IPS-11a (cell line): ENCODE data around the gene GNB5.
"Not testable (repeated sequence)": the region's sequence is repeated elsewhere in the genome, so short reads cannot be mapped to it uniquely, and the experiment has no call there.

Experiments used
- H3K4me3 ChIP-seq: one replicate; pipeline ENCODE4 v1.5.1; 2013; ENCODE audit warnings: low read depth, low read length, control low read depth

The GNB5 gene

GRCh38 chr15:52191207-52191606 is at the start of gene GNB5:
Gene GNB5, minus strand, starts transcription at chr15:52191392. Its CDS starts 6,716 bp downstream, at chr15:52184676.
- H3K4me3 ChIP-seq: no peak within 1 kb of the TSS

DNA sequence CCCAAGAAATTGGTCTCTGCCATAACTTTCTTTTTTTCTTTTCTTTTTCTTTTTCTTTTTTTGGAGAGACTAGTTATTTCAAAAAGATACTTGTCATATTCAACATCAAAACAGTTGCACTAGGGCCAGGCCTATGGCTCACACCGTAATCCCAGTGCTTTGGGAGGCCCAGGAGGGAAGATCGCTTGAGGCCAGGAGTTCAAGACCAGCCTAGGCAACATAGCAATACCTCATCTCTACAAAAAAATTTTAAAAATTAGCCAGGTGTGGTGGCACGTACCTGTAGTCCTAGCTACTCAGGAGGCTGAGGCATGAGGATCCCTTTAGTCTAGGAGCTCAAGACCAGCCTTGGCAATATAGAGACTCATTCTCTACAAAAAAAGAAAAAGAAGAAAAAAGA is 49.0 kb upstream of the GNB5 start:
- no peak overlapping the region for H3K4me3 ChIP-seq

GRCh38 chr15:52238989-52239525 is 47.9 kb upstream of the GNB5 start:
- H3K4me3 ChIP-seq: not testable (repeated sequence)

- H3K4me3 ChIP-seq: no peak overlapping the region
Observed at GRCh38 chr15:52238149-52238548, 47.0 kb upstream of the GNB5 start.

DNA sequence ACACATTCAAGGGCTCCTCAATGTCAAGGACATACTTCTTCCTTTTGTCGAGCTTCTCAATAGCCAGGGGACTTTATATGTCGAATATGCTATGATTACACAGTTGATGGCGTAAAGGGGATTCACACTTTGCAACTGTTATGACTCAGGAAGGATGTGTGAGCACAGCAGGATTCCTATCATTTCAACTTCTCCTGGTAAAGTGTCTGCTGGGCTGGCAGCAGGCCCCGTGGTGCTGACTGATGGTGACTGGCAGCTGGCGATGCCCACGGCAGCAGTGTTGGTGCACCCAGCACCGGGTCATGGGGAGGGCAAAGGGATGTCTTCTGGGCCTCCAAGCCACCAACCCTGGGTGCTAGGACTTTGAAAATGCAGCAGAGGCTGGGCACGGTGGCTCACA is 44.8 kb upstream of the GNB5 start:
- H3K4me3 ChIP-seq: no peak overlapping the region

DNA sequence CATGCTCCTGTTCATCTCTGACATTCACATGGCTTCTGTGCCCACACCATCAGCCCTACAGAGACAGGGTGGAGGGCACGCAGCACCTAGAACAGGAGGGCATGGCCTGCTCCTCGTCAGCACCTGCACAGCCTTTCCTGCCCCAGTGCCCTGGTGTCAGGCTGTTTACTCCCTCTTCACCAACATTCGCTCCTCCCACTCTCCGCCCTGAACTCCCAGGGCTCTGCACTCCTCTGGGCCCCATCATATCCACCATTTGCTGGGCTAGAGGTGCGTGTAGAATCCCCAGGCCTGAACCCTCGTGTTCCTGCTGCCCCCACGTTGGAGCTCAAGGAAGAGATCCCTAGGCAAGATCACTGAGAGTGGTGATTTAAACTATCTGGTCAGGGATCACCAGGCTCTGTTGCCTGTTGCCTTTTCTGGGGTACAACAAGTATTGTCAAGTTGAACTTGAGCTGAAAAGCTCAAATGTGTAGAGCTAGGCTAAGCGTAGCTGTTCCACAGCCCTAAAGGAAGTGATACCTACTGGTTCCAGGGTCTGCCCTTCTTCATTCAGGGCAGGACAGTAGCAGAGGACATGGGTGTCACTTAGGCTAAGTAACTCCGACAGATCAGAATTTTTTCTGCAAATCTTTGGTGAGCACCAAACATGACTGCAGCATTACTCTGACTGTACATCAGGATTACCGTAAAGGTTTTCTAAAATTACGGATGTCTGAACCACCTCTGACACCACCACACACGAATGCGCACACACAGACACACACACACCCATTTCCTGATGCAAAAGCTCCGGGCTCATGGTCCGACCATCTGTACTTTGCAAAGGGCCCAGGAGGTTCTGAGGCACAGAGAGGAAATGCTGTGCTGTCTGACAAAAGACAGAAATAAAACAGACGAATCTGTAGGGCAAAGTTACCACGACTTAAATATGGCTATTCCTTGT is 43.7 kb upstream of the GNB5 start:
- H3K4me3 ChIP-seq: no peak overlapping the region

DNA sequence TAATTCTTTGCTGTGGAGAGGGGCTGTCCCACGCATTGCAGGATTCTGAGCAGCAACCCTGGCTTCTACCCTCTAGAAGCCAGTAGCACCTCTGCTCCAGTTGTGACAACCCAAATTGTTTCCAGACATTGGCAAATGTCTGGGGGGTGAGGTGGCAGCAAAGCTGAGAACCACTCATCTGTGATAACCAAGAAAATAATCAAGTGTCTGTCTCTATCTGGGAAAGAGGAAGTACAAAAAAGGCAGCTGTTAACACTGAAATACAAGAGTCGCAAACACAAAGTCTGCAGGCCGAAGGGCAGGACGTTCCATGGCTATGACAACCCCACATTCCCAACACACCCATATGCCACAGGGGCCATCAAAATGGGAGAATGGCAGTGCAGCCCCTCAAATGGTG is 42.2 kb upstream of the GNB5 start:
- no peak overlapping the region for H3K4me3 ChIP-seq

DNA sequence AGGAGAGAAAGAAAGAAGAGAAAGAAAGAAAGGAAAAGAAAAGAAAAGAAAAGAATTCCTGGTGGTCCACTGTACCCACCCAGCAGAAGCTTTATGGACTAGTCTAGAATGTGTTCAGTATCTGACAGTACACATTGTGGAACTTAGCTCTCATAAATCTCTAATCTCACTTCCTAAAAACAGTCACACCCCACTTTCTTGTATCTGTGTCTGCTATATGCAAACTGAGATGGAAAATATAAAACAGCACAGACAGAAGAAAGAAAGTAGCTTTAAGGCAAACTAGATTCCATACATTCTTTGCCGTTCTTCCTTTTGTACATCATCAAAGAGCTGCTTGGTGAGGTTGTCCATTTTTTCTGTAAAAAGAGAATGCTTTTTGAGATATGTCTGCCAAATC is 41.1 kb upstream of the GNB5 start:
- no peak overlapping the region for H3K4me3 ChIP-seq

DNA sequence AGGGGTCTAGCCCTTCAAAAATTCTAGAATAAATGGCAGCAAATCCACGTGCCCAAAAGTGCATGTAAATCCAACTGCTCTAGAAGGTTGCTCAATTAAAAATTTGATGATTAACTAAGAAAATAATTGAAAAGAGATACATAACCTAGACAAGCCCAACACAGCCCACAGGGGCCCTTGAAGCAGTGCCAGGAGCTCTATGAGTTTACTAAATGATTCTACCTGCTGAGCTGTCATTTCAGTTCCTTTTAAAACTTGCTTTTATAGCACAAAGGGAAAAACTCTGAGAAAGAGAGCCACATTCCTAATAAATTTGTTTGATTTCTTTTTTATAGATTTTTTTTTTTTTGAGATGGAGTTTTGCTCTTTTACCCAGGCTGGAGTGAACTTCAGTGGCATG is 38.9 kb upstream of the GNB5 start:
- H3K4me3 ChIP-seq: no peak overlapping the region

DNA sequence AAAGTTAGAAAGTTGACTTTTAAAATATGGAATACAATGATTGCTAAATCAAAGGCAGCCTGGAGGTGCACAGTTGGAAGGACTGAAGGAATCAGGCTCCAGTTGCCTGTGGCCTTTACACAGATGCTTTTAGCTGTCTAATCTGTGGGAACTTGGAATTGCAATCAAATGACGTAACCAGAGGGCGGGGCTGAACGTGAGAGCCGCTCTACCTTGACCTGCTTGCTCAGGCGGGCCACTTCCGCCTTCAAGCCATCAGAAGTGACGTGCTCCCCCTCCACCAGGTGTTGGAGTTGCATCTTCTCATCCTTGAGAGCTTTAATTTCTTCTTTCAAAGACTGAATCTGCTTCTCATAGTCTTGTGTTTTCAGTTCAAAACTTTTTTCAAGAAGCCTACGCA is 37.7 kb upstream of the GNB5 start:
- H3K4me3 ChIP-seq: no peak overlapping the region

DNA sequence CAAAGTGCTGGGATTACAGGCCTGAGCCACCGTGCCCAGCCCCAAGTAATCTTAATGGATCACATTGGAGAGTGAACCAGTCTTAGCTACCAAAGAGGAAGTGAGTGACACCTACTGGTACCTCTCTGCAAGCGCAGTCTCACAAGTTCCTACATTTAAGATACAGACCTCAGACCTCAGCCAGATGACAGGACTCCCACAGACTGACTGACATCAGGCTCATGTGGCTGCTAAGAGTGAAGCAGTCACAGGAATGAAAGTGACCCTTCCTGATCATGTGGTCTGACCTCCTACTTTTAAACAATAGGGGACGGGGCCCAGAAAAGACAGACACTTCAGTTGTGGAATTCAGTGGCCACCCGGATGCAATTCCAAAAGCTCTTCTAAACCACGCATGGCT is 36.3 kb upstream of the GNB5 start:
- H3K4me3 ChIP-seq: no peak overlapping the region

- H3K4me3 ChIP-seq: no peak overlapping the region
Observed at GRCh38 chr15:52225230-52225629, 34.0 kb upstream of the GNB5 start.

GRCh38 chr15:52224211-52224610 is 33.0 kb upstream of the GNB5 start:
- no peak overlapping the region for H3K4me3 ChIP-seq

- H3K4me3 ChIP-seq: no peak overlapping the region
Observed at GRCh38 chr15:52221730-52222129, 30.5 kb upstream of the GNB5 start.

DNA sequence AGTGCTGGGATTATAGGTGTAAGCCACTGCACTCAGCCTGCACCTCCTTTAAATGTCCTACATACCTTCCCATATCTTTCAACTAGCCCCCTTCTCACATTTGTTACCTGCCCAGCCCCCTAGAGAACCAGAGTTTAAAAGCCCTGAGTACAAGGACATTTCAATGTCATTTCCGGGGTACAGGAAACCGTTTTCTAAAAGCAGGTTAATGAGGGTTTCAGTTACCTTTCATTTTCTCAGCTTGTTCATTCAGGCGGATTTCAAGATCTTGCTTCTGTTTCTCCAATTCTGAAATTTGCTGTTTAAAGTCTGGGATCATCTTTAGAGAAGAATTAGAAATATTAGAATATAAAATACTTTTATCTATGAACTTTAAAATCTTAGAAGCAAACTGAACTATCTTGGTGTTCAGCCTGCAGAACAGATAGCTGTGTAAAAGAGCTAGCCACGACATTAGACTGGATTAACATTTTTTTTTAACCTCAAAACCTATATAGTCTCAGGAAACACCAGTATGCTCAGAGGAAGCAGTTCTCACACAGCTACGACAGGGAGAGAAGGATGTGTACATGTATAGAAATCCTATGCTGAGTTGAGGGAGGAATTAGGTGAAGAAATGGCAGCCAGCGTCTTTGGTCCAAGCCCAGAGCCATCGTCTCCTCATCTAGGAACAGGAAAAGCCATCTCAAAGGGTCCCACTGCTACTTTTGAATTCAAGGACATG is 29.9 kb upstream of the GNB5 start:
- H3K4me3 ChIP-seq: no peak overlapping the region

DNA sequence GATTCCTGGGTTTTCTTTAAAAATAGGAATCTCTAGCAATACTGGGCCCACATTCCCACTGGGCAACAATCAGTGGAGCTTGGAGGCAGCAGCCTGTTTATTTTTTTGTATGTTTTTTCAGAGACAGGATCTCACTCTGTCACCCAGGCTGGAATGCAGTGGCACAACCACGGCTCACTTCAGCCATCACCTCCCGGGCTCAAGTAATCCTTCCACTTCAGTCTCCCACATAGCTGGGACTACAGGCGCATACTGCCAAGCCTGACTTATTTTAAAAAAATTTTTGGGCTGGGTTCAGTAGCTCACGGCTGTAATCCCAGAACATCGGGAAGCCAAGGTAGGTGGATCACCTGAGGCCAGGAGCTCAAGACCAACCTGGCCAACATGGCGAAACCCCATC is 29.1 kb upstream of the GNB5 start:
- no peak overlapping the region for H3K4me3 ChIP-seq

GRCh38 chr15:52218816-52219215 is 27.6 kb upstream of the GNB5 start:
- H3K4me3 ChIP-seq: no peak overlapping the region

DNA sequence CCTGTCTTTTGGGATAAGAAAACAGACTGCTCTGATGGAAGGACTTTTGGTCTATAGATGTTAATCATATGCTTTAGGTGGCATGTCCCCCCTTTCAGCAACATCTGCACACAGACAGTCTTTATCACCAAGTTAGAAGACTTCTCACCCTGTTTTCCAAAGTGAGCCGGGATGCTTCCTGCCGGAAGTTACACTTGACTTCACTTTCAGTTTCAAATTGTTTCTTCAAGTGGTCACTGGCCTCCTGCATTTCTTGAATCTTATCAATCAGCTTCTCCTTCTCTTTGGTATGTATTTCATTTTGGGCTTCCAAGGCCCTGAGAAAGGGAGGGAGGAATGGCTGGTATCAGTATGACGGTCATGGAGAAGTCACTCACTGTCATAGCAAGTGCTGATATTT is 27.2 kb upstream of the GNB5 start:
- H3K4me3 ChIP-seq: no peak overlapping the region

GRCh38 chr15:52217186-52217585 is 26.0 kb upstream of the GNB5 start:
- no peak overlapping the region for H3K4me3 ChIP-seq

GRCh38 chr15:52214553-52214952 is 23.4 kb upstream of the GNB5 start:
- H3K4me3 ChIP-seq: no peak overlapping the region

- no peak overlapping the region for H3K4me3 ChIP-seq
Observed at GRCh38 chr15:52213206-52213605, 22.0 kb upstream of the GNB5 start.
